Measurements from ENCODE around the gene HDDC3. TPM values are rescaled to one million over a fixed set of nuclear protein-coding genes. Genes with fewer than 3 reads are reported as not detected.

The HDDC3 gene
- polyA plus RNA-seq, 3 donors: 11.6 to 19.7 (median 14.8) TPM

DNA sequence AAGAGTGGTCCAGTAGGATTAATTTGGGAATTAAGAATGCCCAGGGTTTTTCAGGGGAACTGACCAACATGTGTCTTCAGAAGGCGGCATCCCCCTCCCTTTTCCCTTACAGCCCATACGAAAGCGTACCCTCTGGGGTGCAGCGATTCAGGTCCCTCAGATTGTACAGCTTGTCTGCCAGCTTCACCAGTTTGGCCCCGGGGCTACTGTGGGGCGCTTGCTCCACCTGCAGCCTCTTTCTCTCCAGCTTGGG, 848 bp downstream of the HDDC3 start:
- Histone ChIP-seq H4K20me1 (ENCODE audit: insufficient read depth, low read length) (no peaks in the 10 kb centered on the region), H3K9ac (ENCODE audit: insufficient read depth, low read length, poor library complexity, severe bottlenecking) (peak overlapping the region; percentile 77), H2AFZ (ENCODE audit: insufficient read depth, low read depth, low read length, poor library complexity, severe bottlenecking) (peak overlapping the region; percentile 88), H3K79me2 (ENCODE audit: insufficient read depth, low read length) (peaks cover 33% of the 10 kb centered on the region), H3K4me2 (replicated peaks; ENCODE audit: extremely low read depth, low read length, poor library complexity, severe bottlenecking) (peak overlapping the region; percentile 98), H3K9me3 (replicated peaks in 1 of 2; ENCODE audit: control insufficient read depth in 1 of 2, insufficient read depth in 1 of 2, low read length in 2 of 2) (no peaks in the 10 kb centered on the region), H3K36me3 (replicated peaks in 1 of 2; ENCODE audit: control insufficient read depth in 1 of 2, insufficient read depth in 2 of 2, low read length in 2 of 2) (no peaks in the 10 kb centered on the region), H3K27ac (ENCODE audit: low read depth in 1 of 2, low read length in 2 of 2) (peak overlapping the region; percentile 81 to 96), H3K4me3 (replicated peaks in 1 of 3; ENCODE audit: low read depth in 2 of 3, low read length in 3 of 3) (peak overlapping the region; percentile 51 to 81 (median 63)), H3K4me1 (ENCODE audit: control insufficient read depth in 1 of 2, insufficient read depth in 2 of 2, low read length in 2 of 2) (peaks cover 63 to 82% of the 10 kb centered on the region in 2 donors), H3K27me3 (ENCODE audit: control insufficient read depth in 2 of 2, insufficient read depth in 2 of 2, low read length in 2 of 2) (no peaks in the 10 kb centered on the region)
- peaks cover 0 to 2% (median 0%) of the 10 kb centered on the region in 3 donors for H3K27me3 Mint-ChIP-seq (ENCODE audit: low read depth in 3 of 3)
- H3K27ac Mint-ChIP-seq: peak overlapping the region; percentile 92 to 97 (median 97)
- H3K9me3 Mint-ChIP-seq: no peaks in the 10 kb centered on the region
- WGBS (ENCODE audit: insufficient coverage): 12% methylated on average over 6 of the region's 6 CpGs
- TF ChIP-seq, protein P1, sequence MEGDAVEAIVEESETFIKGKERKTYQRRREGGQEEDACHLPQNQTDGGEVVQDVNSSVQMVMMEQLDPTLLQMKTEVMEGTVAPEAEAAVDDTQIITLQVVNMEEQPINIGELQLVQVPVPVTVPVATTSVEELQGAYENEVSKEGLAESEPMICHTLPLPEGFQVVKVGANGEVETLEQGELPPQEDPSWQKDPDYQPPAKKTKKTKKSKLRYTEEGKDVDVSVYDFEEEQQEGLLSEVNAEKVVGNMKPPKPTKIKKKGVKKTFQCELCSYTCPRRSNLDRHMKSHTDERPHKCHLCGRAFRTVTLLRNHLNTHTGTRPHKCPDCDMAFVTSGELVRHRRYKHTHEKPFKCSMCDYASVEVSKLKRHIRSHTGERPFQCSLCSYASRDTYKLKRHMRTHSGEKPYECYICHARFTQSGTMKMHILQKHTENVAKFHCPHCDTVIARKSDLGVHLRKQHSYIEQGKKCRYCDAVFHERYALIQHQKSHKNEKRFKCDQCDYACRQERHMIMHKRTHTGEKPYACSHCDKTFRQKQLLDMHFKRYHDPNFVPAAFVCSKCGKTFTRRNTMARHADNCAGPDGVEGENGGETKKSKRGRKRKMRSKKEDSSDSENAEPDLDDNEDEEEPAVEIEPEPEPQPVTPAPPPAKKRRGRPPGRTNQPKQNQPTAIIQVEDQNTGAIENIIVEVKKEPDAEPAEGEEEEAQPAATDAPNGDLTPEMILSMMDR (IDR thresholded peaks at IDR 0.05): no peak
- H3K4me1 Mint-ChIP-seq: peaks cover 49% of the 10 kb centered on the region
- intact Hi-C loops (cut with micrococcal nuclease): loop anchor here in 1 of 2 donors (2.0 to 5.0 kb wide), 2 partner anchors 15 to 34 kb away; no protein-coding TSS in a partner anchor
- peak overlapping the region; percentile 88 to 97 for H3K4me3 Mint-ChIP-seq
- no peak for DNase-seq
- peaks cover 6% of the 10 kb centered on the region in 2 donors for H3K36me3 Mint-ChIP-seq

DNA sequence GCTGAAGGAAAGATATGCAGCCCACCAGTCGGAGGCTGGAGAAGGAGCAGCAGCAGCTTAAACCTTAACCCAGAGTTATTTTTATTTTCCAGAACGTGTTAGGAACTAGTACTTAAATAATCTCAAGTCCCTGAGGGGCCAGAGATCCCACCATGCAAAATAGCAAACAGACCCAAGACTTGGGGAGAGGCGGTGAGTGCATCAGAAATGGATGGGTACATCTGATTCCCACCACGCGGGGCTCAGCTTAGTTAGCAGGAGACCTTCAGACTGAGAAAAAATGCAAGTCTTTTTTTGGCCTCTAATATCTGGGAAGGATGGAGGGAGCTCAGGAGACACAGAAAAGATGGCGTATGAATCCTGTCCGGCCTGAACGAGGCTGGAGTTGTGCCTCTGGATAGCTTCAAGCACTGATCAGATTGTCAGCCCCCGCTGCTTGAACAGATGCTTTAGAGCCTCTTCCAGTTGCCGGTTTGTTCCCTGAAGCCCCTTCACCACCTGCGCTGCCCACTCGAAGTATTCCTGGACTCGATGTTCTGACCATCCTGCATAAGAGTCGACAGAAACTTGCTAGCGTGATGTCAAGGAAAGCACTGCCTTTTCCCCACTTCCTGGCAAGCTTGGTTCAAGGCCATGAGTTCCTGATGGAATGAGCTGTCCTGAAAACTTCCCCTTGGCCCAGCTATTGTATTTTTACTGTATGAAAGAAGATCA, 1.3 kb downstream of the HDDC3 start:
- peaks cover 59 to 77% of the 10 kb centered on the region in 2 donors for H3K4me1 ChIP-seq (ENCODE audit: control insufficient read depth in 1 of 2, insufficient read depth in 2 of 2, low read length in 2 of 2)
- peak overlapping the region; percentile 76 for H3K9ac ChIP-seq (ENCODE audit: insufficient read depth, low read length, poor library complexity, severe bottlenecking)
- TF ChIP-seq, protein P1 (IDR thresholded peaks at IDR 0.05): no peak
- intact Hi-C loops (cut with micrococcal nuclease): loop anchor here in 1 of 2 donors (2.0 to 5.0 kb wide), 2 partner anchors 14 to 34 kb away; no protein-coding TSS in a partner anchor
- H3K27me3 Mint-ChIP-seq (ENCODE audit: low read depth in 3 of 3): peaks cover 0 to under 1% (median 0%) of the 10 kb centered on the region in 3 donors
- peak overlapping the region in 1 of 3 experiments; percentile 81 for H3K4me3 ChIP-seq (replicated peaks in 1 of 3; ENCODE audit: low read depth in 2 of 3, low read length in 3 of 3)
- peaks cover 29% of the 10 kb centered on the region for H3K79me2 ChIP-seq (ENCODE audit: insufficient read depth, low read length)
- H3K36me3 ChIP-seq (replicated peaks in 1 of 2; ENCODE audit: control insufficient read depth in 1 of 2, insufficient read depth in 2 of 2, low read length in 2 of 2): no peaks in the 10 kb centered on the region
- H3K27ac Mint-ChIP-seq: peak overlapping the region; percentile 95 to 97 (median 97)
- H3K27ac ChIP-seq (ENCODE audit: low read depth in 1 of 2, low read length in 2 of 2): peak overlapping the region; percentile 88 to 96
- H3K36me3 Mint-ChIP-seq: peaks cover under 1 to 1% of the 10 kb centered on the region in 2 donors
- H4K20me1 ChIP-seq (ENCODE audit: insufficient read depth, low read length): no peaks in the 10 kb centered on the region
- peak overlapping the region; percentile 88 to 97 for H3K4me3 Mint-ChIP-seq
- peak overlapping the region; percentile 98 for H3K4me2 ChIP-seq (replicated peaks; ENCODE audit: extremely low read depth, low read length, poor library complexity, severe bottlenecking)
- no peaks in the 10 kb centered on the region for H3K27me3 ChIP-seq (ENCODE audit: control insufficient read depth in 2 of 2, insufficient read depth in 2 of 2, low read length in 2 of 2)
- WGBS (ENCODE audit: insufficient coverage): 77% methylated on average over 14 of the region's 15 CpGs
- peak overlapping the region; percentile 88 for H2AFZ ChIP-seq (ENCODE audit: insufficient read depth, low read depth, low read length, poor library complexity, severe bottlenecking)
- H3K9me3 Mint-ChIP-seq: no peaks in the 10 kb centered on the region
- no peaks in the 10 kb centered on the region for H3K9me3 ChIP-seq (replicated peaks in 1 of 2; ENCODE audit: control insufficient read depth in 1 of 2, insufficient read depth in 1 of 2, low read length in 2 of 2)
- DNase-seq: peak in 2 of 3 donors; percentile 14 to 50
- peaks cover 45% of the 10 kb centered on the region for H3K4me1 Mint-ChIP-seq
